Spleen (tissue), 7 donors: ENCODE measurements around the gene KRTAP4-8.

Experiments
- POLR2A ChIP-seq, 3 donors: fragments of 450-650 bp; IDR thresholded peaks; one replicate each; pipeline ENCODE4 v1.5.1; 2017; ENCODE audit warnings: antibody characterized with exemption in 3 of 3, mild to moderate bottlenecking in 1 of 3
- POLR2AphosphoS5 ChIP-seq, 3 donors: sonication (generic); formaldehyde crosslinking; IDR thresholded peaks; one replicate each; pipeline ENCODE4 v1.5.1; 2017; ENCODE audit warnings: antibody characterized with exemption in 3 of 3
- TF ChIP-seq, protein P1 (sequence below), 11 experiments: fragments of 200-600 bp in 7 of 11; fragments of 450-650 bp in 4 of 11; sonication (generic) in 4 of 11; IDR thresholded peaks in 8 of 11; conservative IDR thresholded peaks in 3 of 11; 1 replicate in 7 of 11; 2 replicates in 4 of 11; pipeline versions ENCODE4 v1.4.0 to v1.8.0; 2016 to 2021; ENCODE audit warnings: antibody characterized with exemption in 11 of 11, inconsistent platforms in 4 of 11, mild to moderate bottlenecking in 1 of 11
- donor health status: DM: no; HTN: no; CAD: no; lungs with moderate emphysema.
- donor health status: DM: no; HTN: no; CAD: no.
- donor health status: DM: no; HTN: no; CAD: no.

DNA sequence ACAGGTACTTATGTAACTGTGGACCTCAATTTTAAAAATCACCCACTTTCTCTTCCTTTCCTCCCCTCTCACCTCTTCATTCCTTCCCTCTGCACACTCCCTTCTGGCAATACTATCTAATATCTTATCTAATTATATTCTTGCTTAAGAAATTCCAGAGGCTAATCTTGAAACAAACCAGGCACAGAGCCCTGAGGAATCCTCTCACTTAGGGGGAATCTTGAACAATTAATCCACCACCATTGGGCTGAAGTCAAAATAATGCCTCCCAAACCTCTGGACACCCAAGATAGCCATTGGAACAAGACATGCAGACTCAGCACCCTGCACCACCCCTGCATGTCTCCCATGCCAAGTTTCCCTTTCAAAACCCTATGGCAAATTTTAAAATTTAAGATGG, 43.4 kb upstream of the KRTAP4-8 start:
- TF ChIP-seq, protein P1, sequence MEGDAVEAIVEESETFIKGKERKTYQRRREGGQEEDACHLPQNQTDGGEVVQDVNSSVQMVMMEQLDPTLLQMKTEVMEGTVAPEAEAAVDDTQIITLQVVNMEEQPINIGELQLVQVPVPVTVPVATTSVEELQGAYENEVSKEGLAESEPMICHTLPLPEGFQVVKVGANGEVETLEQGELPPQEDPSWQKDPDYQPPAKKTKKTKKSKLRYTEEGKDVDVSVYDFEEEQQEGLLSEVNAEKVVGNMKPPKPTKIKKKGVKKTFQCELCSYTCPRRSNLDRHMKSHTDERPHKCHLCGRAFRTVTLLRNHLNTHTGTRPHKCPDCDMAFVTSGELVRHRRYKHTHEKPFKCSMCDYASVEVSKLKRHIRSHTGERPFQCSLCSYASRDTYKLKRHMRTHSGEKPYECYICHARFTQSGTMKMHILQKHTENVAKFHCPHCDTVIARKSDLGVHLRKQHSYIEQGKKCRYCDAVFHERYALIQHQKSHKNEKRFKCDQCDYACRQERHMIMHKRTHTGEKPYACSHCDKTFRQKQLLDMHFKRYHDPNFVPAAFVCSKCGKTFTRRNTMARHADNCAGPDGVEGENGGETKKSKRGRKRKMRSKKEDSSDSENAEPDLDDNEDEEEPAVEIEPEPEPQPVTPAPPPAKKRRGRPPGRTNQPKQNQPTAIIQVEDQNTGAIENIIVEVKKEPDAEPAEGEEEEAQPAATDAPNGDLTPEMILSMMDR (IDR thresholded peaks at IDR 0.05 in 8 of 11, conservative IDR thresholded peaks at IDR 0.05 in 3 of 11) = no peak
- no peak for TF ChIP-seq POLR2A (IDR thresholded peaks at IDR 0.05)
- no peak for TF ChIP-seq POLR2AphosphoS5 (IDR thresholded peaks at IDR 0.05)
